Measurements from ENCODE around the gene GFRA1.

The GFRA1 gene

DNA sequence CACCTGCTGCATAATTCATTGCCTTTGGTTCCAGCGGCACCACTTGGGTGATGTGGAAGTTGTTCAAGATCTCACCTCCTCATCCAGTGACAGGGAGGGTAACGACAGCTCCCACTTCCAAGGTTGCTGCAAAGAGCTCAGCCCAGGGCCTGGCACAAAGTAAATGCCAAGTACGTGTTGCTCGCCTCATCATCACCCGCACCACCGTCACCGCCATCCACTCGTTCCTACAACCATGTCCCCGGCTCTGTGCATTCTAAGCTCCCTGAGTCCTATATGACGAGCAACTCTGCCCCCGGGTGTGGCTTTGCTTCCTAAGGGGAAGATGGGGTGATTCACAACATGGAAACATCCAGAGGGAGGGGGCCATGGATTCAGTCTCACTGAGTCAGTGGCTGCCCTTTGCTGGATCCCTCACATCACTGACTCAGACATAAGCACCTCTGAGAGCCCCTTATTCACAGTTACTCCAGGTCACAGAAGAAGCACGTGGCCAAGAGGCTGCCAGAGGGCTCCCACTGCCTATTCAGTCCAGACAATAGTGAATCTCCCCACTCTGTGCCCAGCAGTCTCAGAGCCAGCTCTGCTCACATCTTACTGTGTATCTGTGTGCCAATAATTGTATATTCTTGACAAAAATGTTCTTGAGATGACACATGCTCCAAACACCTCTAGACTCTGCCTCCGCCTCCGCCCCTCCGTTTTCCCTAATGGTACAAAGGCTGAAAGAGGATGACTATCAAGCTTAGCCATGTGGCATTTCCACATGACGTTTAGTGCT, 159.1 kb downstream of the GFRA1 start:
- no peak overlapping the region for H3K27ac Mint-ChIP-seq
- ATAC-seq: no peak
- H3K27me3 Mint-ChIP-seq: no peaks in the 10 kb centered on the region
- H3K4me1 Mint-ChIP-seq: no peaks in the 10 kb centered on the region
- H3K36me3 Mint-ChIP-seq (ENCODE audit: low read depth): no peaks in the 10 kb centered on the region
- peaks cover 5% of the 10 kb centered on the region for H3K9me3 Mint-ChIP-seq
- no peak for DNase-seq
- no peak overlapping the region for H3K4me3 Mint-ChIP-seq

- H3K36me3 Mint-ChIP-seq (ENCODE audit: low read depth): no peaks in the 10 kb centered on the region
- no peaks in the 10 kb centered on the region for H3K4me1 Mint-ChIP-seq
- no peaks in the 10 kb centered on the region for H3K9me3 Mint-ChIP-seq
- ATAC-seq: no peak
- no peaks in the 10 kb centered on the region for H3K27me3 Mint-ChIP-seq
- H3K27ac Mint-ChIP-seq: no peak overlapping the region
- no peak overlapping the region for H3K4me3 Mint-ChIP-seq
- no peak for DNase-seq
Observed at GRCh38 chr10:116112232-116113231, 160.5 kb downstream of the GFRA1 start.

DNA sequence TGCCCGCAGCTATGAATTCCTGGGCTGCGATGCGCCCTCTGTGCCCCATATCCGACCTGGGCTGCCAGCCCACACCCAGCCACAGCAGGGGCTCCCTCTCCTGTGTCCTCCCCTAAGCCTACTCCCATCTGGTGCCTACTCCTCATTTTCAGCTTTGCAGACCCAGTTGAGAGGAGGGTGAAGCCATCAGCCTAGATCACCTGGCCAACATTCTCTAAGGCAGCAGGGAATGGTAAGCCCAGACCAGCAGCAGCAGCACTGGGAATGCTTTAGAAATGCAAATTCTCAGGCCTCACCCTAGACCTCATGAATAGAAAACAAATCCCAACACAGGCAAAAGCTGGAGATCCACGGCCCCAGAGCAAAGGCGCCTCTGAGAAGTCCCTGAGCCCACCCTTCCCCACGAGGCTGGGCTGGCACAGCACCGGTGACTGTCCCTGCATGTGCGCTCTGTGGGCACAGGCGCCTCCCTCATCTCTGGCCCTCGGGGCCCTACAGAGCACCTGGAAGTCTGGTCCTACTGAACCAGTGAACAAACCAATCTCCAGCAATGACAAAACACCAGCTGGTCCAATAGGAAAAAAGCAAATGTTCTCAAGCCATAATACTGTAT, 161.4 kb downstream of the GFRA1 start:
- no peaks in the 10 kb centered on the region for H3K4me1 Mint-ChIP-seq
- peaks cover 5% of the 10 kb centered on the region for H3K9me3 Mint-ChIP-seq
- no peaks in the 10 kb centered on the region for H3K36me3 Mint-ChIP-seq (ENCODE audit: low read depth)
- H3K4me3 Mint-ChIP-seq: no peak overlapping the region
- no peak for DNase-seq
- no peak for ATAC-seq
- no peak overlapping the region for H3K27ac Mint-ChIP-seq
- no peaks in the 10 kb centered on the region for H3K27me3 Mint-ChIP-seq

DNA sequence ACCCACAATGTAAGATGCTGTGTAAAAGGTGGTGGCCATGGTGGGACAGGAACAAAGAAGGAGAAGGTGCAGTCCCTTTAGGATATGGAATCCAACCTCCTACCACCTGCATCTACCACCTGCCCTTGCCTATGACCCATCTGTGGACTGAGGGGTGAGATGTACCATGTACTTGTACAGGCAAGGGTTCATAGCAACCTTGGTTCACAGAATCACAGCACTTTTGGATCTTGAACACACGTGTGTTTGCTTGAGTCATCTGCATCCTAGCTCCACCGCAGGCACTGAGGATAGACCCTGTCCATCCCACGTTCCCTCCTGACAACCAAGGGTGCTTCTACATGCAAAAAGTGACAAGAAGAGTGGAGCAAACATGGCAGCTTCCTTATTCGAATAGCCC, 162.3 kb downstream of the GFRA1 start:
- DNase-seq (no peak), ATAC-seq (no peak)
- Mint-ChIP-seq H3K9me3 (peaks cover 5% of the 10 kb centered on the region), H3K4me1 (no peaks in the 10 kb centered on the region), H3K27me3 (no peaks in the 10 kb centered on the region), H3K4me3 (no peak overlapping the region), H3K27ac (no peak overlapping the region), H3K36me3 (ENCODE audit: low read depth) (no peaks in the 10 kb centered on the region)

GRCh38 chr10:116109881-116110280, 163.1 kb downstream of the GFRA1 start:
- Mint-ChIP-seq H3K36me3 (ENCODE audit: low read depth) (no peaks in the 10 kb centered on the region), H3K4me3 (no peak overlapping the region), H3K27me3 (no peaks in the 10 kb centered on the region), H3K4me1 (no peaks in the 10 kb centered on the region), H3K27ac (no peak overlapping the region), H3K9me3 (peaks cover 5% of the 10 kb centered on the region)
- no peak for DNase-seq
- no peak for ATAC-seq

- Mint-ChIP-seq H3K27ac (no peak overlapping the region), H3K36me3 (ENCODE audit: low read depth) (no peaks in the 10 kb centered on the region), H3K4me1 (no peaks in the 10 kb centered on the region), H3K4me3 (no peak overlapping the region), H3K9me3 (peaks cover 5% of the 10 kb centered on the region), H3K27me3 (no peaks in the 10 kb centered on the region)
- DNase-seq (no peak), ATAC-seq (no peak)
Observed at GRCh38 chr10:116109481-116109880, 163.5 kb downstream of the GFRA1 start.

- Mint-ChIP-seq H3K27me3 (no peaks in the 10 kb centered on the region), H3K4me1 (no peaks in the 10 kb centered on the region), H3K36me3 (ENCODE audit: low read depth) (no peaks in the 10 kb centered on the region), H3K4me3 (no peak overlapping the region), H3K27ac (no peak overlapping the region), H3K9me3 (peaks cover 5% of the 10 kb centered on the region)
- DNase-seq (no peak), ATAC-seq (no peak)
Observed at GRCh38 chr10:116108095-116108494, 164.9 kb downstream of the GFRA1 start.

- Mint-ChIP-seq H3K4me1 (no peaks in the 10 kb centered on the region), H3K27me3 (no peaks in the 10 kb centered on the region), H3K27ac (no peak overlapping the region), H3K4me3 (no peak overlapping the region), H3K9me3 (peaks cover 10% of the 10 kb centered on the region), H3K36me3 (ENCODE audit: low read depth) (no peaks in the 10 kb centered on the region)
- ATAC-seq (no peak), DNase-seq (no peak)
Observed at GRCh38 chr10:116106611-116107010, 166.4 kb downstream of the GFRA1 start.

DNA sequence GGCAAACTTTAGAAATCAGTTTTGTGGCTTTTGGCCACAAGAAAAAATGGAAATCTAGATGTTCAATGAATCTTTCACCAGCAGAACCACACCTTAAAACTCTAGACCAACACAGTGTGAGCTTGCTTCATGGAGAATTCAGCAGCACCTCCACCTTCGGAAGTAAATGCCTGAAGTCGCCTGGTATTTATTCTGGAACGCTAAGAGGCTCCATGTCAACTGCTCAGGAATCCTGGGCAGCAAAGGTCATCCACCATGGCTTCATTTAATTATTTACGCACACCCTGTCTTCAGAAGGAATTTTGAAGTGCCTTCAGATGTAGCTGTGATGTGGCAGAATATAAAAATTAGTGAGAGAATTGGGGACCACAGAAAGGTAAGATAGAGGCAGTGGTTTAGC, 167.7 kb downstream of the GFRA1 start:
- no peak for ATAC-seq
- H3K4me3 Mint-ChIP-seq: no peak overlapping the region
- no peaks in the 10 kb centered on the region for H3K36me3 Mint-ChIP-seq (ENCODE audit: low read depth)
- H3K9me3 Mint-ChIP-seq: peaks cover 10% of the 10 kb centered on the region
- no peak for DNase-seq
- no peaks in the 10 kb centered on the region for H3K4me1 Mint-ChIP-seq
- H3K27me3 Mint-ChIP-seq: peaks cover 2% of the 10 kb centered on the region
- no peak overlapping the region for H3K27ac Mint-ChIP-seq

- Mint-ChIP-seq H3K4me3 (no peak overlapping the region), H3K27me3 (peaks cover 2% of the 10 kb centered on the region), H3K36me3 (ENCODE audit: low read depth) (no peaks in the 10 kb centered on the region), H3K4me1 (no peaks in the 10 kb centered on the region), H3K9me3 (peaks cover 10% of the 10 kb centered on the region), H3K27ac (no peak overlapping the region)
- no peak for DNase-seq
- ATAC-seq: no peak
Observed at GRCh38 chr10:116104210-116104932, 168.6 kb downstream of the GFRA1 start.

DNA sequence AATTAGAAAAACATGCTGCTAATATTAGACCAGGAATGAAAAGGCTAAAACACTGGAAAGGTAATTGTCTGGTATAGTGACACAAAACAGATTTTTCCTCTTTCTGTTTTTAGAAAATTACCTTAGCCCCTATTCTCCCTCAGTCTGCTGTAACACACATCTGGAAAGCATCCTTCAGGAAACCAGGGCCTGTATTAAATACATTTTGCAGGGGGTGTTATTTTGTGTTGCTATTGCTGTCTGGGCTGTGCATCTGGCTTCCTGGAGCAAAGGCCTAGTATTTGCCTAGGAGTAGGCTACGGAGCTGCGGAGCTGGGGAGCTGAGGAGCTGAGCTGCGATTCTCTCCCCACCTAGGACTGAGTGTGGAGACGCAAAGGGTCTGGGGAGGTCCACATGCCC, 169.3 kb downstream of the GFRA1 start:
- ATAC-seq: no peak
- no peak overlapping the region for H3K27ac Mint-ChIP-seq
- H3K27me3 Mint-ChIP-seq: peaks cover 2% of the 10 kb centered on the region
- no peak for DNase-seq
- H3K4me3 Mint-ChIP-seq: no peak overlapping the region
- peaks cover 10% of the 10 kb centered on the region for H3K9me3 Mint-ChIP-seq
- no peaks in the 10 kb centered on the region for H3K36me3 Mint-ChIP-seq (ENCODE audit: low read depth)
- H3K4me1 Mint-ChIP-seq: no peaks in the 10 kb centered on the region

DNA sequence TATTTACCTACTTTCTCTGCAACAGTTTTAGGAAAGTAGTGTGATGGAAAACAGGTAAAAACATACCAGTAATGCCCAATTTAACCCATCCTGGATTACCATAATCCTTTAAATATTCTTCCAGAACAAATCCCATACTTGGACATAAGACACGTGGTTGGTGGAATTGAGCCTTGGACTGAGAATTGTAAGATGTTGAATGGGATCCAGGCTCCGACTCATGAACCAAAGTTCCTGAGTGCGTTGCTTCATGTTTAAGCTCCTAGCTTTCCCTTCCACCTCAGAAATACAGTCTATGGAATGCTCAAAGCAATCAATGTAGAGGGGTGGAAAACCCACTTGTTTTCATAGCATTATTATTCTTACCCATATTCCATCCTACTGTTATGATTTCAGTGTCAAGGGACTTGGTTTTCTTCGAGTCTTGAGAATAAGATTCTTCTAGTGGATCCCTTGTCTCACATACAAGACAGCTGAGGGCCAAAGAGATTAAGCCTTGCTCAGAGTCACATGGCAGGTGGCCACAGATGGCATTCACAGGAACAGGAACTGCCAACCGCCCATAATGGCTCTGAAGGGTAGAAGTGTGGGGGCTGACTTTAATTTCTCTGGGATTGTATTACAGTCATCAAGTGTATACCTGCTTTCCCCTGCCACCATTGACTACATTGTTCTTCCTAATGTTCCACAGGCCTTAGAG, 171.2 kb downstream of the GFRA1 start:
- ATAC-seq: no peak
- Mint-ChIP-seq H3K27ac (no peak overlapping the region), H3K4me3 (no peak overlapping the region), H3K9me3 (peaks cover 7% of the 10 kb centered on the region), H3K36me3 (ENCODE audit: low read depth) (no peaks in the 10 kb centered on the region), H3K4me1 (no peaks in the 10 kb centered on the region), H3K27me3 (peaks cover 2% of the 10 kb centered on the region)
- no peak for DNase-seq

DNA sequence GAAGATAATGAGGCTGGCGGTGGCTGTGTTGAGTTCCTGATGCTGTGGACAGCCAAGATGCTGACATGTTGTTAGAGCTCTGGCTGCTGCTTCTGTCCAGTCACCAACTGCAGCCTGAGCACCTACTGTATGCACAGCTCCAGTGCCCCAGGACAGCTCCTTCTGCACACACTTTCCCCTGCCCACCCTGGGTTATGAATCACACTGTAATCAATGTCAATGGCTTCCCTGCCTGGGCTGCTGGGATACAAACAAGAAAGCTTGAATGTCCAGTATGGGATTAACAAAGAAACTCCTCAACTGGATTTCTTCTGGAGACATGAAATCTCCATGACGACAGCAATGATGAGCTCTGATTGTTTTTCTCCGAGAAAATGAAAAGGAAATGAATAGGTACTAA, 172.0 kb downstream of the GFRA1 start:
- no peaks in the 10 kb centered on the region for H3K4me1 Mint-ChIP-seq

GRCh38 chr10:116099023-116099420, 174.0 kb downstream of the GFRA1 start:
- no peak for DNase-seq
- ATAC-seq: no peak
- H3K9me3 Mint-ChIP-seq: peaks cover 5% of the 10 kb centered on the region
- no peak overlapping the region for H3K4me3 Mint-ChIP-seq
- no peaks in the 10 kb centered on the region for H3K36me3 Mint-ChIP-seq (ENCODE audit: low read depth)
- H3K4me1 Mint-ChIP-seq: no peaks in the 10 kb centered on the region
- H3K27me3 Mint-ChIP-seq: peaks cover 2% of the 10 kb centered on the region
- no peak overlapping the region for H3K27ac Mint-ChIP-seq

More for the DNA sequence above, 172.0 kb downstream of the GFRA1 start:
- Mint-ChIP-seq H3K4me3 (no peak overlapping the region), H3K27me3 (peaks cover 2% of the 10 kb centered on the region), H3K36me3 (ENCODE audit: low read depth) (no peaks in the 10 kb centered on the region), H3K9me3 (peaks cover 5% of the 10 kb centered on the region), H3K27ac (no peak overlapping the region)
- no peak for ATAC-seq
- no peak for DNase-seq

All from activated naive CD8-positive, alpha-beta T cell treated with anti-CD3 and anti-CD28 coated beads, Interleukin-2, amount 50 U/mL, for 24 hours (primary cell).